GM23338 (cell line): ENCODE measurements around the gene TBRG4. TPM values are rescaled to one million over a fixed set of nuclear protein-coding genes. Genes with fewer than 3 reads are reported as not detected.

ENCODE experiments used
- EZH2 ChIP-seq: fragments of 200-600 bp; sonication (generic); IDR thresholded peaks from one replicate; pipeline ENCODE4 v1.8.0; 2017; ENCODE audit warnings: antibody characterized with exemption, mild to moderate bottlenecking, low read depth; ENCODE audit not compliant: unreplicated experiment
- EZH2phosphoT487 ChIP-seq: fragments of 200-600 bp; sonication (generic); IDR thresholded peaks from one replicate; pipeline ENCODE4 v1.8.1; 2018; ENCODE audit warnings: antibody characterized with exemption; ENCODE audit not compliant: unreplicated experiment
- NANOG ChIP-seq: IDR thresholded peaks from 2 replicates; pipeline ENCODE4 v1.6.1; 2016; ENCODE audit warnings: antibody characterized with exemption, borderline replicate concordance
- POLR2AphosphoS5 ChIP-seq: IDR thresholded peaks from 2 replicates; pipeline ENCODE4 v1.6.1; 2016; ENCODE audit warnings: antibody characterized with exemption, low read depth
- STAT1 ChIP-seq: IDR thresholded peaks from one replicate; pipeline ENCODE4 v1.6.1; 2016; ENCODE audit warnings: antibody characterized with exemption; ENCODE audit not compliant: unreplicated experiment
- ZNF114 ChIP-seq: fragments of 250-450 bp; sonication (Bioruptor Pico); IDR thresholded peaks from 2 replicates; pipeline ENCODE4 v1.5.0; 2020; ENCODE audit warnings: mild to moderate bottlenecking, moderate library complexity
- ZNF331 ChIP-seq: fragments of 250-450 bp; sonication (Bioruptor Pico); IDR thresholded peaks from 2 replicates; pipeline ENCODE4 v1.5.0; 2020; ENCODE audit warnings: low read depth, mild to moderate bottlenecking, moderate library complexity
- polyA plus RNA-seq: library from polyadenylated mRNA; unstranded; fragments of >200 nt; fragmentation: Nextera tagmentation; extraction: Ambion mirVana; gene quantifications from 2 replicates; pipeline ENCODE4 v1.2.1, GENCODE V29; 2016
- total RNA-seq: library from RNA; depleted of rRNA; stranded (reverse); fragments of >200 nt; shearing (Covaris generic); gene quantifications from 2 replicates; pipeline ENCODE4 v1.2.3, GENCODE V29; 2014
- TF ChIP-seq, protein P1 (sequence below): fragments of 250-450 bp; sonication (Bioruptor Pico); IDR thresholded peaks from 2 replicates; pipeline ENCODE4 v1.5.0; 2020; ENCODE audit warnings: mild to moderate bottlenecking, moderate library complexity
- TF ChIP-seq, protein P2 (sequence below), 2 experiments: fragments of 200-600 bp in 1 of 2; sonication (generic) in 1 of 2; conservative IDR thresholded peaks; 2 replicates each; pipeline versions ENCODE4 v1.5.1 to v1.6.1; 2016 to 2017; ENCODE audit warnings: antibody characterized with exemption in 2 of 2, low read depth in 2 of 2, mild to moderate bottlenecking in 2 of 2, moderate library complexity in 1 of 2

Gene TBRG4
- total and polyA plus RNA-seq, 2 experiments from 2014 or later = 72.5 to 162 TPM

DNA sequence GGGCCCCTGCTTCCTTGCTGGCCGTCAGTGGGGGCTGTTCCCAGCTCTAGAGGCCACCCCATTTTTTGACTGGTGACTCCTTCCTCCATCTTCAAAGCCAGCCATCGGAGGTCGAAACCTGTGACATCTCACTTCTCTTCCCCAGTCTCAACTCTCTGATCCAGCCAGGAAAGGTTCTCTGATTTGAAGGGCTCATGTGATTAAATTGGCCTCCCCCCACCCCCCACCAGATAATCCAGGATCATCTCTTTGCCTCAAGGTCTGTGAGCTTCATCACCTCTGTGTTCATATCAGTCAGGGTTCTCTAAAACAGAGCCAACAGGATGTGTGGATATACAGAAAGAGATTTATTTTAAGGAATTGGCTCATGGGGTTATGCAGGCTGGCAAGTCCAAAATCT lies 40.5 kb upstream of the TBRG4 start (continued):
- TF ChIP-seq, protein P1, sequence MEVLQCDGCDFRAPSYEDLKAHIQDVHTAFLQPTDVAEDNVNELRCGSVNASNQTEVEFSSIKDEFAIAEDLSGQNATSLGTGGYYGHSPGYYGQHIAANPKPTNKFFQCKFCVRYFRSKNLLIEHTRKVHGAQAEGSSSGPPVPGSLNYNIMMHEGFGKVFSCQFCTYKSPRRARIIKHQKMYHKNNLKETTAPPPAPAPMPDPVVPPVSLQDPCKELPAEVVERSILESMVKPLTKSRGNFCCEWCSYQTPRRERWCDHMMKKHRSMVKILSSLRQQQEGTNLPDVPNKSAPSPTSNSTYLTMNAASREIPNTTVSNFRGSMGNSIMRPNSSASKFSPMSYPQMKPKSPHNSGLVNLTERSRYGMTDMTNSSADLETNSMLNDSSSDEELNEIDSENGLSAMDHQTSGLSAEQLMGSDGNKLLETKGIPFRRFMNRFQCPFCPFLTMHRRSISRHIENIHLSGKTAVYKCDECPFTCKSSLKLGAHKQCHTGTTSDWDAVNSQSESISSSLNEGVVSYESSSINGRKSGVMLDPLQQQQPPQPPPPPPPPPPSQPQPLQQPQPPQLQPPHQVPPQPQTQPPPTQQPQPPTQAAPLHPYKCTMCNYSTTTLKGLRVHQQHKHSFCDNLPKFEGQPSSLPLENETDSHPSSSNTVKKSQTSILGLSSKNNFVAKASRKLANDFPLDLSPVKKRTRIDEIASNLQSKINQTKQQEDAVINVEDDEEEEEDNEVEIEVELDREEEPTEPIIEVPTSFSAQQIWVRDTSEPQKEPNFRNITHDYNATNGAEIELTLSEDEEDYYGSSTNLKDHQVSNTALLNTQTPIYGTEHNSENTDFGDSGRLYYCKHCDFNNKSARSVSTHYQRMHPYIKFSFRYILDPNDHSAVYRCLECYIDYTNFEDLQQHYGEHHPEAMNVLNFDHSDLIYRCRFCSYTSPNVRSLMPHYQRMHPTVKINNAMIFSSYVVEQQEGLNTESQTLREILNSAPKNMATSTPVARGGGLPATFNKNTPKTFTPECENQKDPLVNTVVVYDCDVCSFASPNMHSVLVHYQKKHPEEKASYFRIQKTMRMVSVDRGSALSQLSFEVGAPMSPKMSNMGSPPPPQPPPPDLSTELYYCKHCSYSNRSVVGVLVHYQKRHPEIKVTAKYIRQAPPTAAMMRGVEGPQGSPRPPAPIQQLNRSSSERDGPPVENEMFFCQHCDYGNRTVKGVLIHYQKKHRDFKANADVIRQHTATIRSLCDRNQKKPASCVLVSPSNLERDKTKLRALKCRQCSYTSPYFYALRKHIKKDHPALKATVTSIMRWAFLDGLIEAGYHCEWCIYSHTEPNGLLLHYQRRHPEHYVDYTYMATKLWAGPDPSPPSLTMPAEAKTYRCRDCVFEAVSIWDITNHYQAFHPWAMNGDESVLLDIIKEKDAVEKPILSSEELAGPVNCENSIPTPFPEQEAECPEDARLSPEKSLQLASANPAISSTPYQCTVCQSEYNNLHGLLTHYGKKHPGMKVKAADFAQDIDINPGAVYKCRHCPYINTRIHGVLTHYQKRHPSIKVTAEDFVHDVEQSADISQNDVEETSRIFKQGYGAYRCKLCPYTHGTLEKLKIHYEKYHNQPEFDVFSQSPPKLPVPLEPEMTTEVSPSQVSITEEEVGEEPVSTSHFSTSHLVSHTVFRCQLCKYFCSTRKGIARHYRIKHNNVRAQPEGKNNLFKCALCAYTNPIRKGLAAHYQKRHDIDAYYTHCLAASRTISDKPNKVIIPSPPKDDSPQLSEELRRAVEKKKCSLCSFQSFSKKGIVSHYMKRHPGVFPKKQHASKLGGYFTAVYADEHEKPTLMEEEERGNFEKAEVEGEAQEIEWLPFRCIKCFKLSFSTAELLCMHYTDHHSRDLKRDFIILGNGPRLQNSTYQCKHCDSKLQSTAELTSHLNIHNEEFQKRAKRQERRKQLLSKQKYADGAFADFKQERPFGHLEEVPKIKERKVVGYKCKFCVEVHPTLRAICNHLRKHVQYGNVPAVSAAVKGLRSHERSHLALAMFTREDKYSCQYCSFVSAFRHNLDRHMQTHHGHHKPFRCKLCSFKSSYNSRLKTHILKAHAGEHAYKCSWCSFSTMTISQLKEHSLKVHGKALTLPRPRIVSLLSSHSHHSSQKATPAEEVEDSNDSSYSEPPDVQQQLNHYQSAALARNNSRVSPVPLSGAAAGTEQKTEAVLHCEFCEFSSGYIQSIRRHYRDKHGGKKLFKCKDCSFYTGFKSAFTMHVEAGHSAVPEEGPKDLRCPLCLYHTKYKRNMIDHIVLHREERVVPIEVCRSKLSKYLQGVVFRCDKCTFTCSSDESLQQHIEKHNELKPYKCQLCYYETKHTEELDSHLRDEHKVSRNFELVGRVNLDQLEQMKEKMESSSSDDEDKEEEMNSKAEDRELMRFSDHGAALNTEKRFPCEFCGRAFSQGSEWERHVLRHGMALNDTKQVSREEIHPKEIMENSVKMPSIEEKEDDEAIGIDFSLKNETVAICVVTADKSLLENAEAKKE (CRISPR knock-in tag) = no peak
- TF ChIP-seq EZH2 = no peak
- TF ChIP-seq ZNF331 (CRISPR knock-in tag) = no peak
- TF ChIP-seq EZH2phosphoT487 = no peak
- no peak for TF ChIP-seq ZNF114
- no peak for TF ChIP-seq POLR2AphosphoS5
- no peak for TF ChIP-seq NANOG
- no peak for TF ChIP-seq STAT1
- TF ChIP-seq, protein P2, sequence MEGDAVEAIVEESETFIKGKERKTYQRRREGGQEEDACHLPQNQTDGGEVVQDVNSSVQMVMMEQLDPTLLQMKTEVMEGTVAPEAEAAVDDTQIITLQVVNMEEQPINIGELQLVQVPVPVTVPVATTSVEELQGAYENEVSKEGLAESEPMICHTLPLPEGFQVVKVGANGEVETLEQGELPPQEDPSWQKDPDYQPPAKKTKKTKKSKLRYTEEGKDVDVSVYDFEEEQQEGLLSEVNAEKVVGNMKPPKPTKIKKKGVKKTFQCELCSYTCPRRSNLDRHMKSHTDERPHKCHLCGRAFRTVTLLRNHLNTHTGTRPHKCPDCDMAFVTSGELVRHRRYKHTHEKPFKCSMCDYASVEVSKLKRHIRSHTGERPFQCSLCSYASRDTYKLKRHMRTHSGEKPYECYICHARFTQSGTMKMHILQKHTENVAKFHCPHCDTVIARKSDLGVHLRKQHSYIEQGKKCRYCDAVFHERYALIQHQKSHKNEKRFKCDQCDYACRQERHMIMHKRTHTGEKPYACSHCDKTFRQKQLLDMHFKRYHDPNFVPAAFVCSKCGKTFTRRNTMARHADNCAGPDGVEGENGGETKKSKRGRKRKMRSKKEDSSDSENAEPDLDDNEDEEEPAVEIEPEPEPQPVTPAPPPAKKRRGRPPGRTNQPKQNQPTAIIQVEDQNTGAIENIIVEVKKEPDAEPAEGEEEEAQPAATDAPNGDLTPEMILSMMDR (conservative IDR thresholded peaks at IDR 0.05; ENCODE audit: low read depth in 2 of 2) = no peak
